GM21723 (cell line): Measurements from ENCODE around the gene KCNN2.
A peak's percentile ranks its signal among the peaks of the same experiment; 100 is the strongest.

Experiments
- ATAC-seq: cut with Tn5 transposase; IDR thresholded peaks from one replicate; pipeline ENCODE4 v1.9.1; 2021; ENCODE audit warnings: mild to moderate bottlenecking, moderate library complexity; ENCODE audit not compliant: unreplicated experiment

Gene KCNN2

DNA sequence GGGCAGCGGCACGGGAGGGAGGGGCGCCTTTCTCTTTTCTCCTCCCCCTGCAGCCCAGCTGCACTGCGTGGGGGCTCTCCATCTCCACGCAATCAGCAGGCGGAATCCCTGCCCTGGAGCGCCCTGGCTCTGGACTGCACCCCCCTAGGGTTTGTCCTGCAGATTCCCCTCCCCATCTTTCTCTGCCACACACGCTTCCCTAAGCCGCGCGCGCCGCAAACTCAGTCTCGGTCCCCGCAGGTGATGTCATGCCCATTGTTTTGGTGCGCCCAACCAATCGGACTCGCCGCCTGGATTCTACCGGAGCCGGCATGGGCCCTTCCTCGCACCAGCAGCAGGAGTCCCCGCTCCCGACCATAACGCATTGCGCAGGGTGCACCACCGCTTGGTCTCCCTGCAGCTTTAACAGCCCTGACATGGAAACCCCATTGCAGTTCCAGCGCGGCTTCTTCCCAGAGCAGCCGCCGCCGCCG is at the start of gene KCNN2:
Gene KCNN2, plus strand, starts transcription at position 347 of the 473 bp plus-strand sequence. Its CDS starts 70 bp downstream, at position 417.
- peak; percentile 54 for ATAC-seq

DNA sequence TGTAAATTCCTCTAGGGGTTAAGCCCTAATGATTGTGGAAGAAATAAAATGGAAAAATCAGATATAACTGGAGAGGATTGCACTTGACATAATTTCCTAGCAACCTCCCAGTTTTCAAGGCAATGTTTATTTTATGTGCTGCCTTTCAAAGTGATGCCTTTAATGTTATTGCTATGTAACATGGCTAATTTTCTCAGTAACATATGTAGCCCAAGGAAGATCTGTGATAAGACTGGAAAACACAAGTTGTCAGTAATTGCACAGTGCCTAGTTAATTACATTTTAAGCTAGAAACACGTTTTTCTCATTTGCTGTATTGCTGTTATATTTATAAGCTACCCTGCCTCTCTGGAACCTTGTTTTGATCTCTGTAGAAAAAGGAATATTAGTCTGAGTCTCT is 49.2 kb upstream of the KCNN2 start:
- ATAC-seq = no peak

DNA sequence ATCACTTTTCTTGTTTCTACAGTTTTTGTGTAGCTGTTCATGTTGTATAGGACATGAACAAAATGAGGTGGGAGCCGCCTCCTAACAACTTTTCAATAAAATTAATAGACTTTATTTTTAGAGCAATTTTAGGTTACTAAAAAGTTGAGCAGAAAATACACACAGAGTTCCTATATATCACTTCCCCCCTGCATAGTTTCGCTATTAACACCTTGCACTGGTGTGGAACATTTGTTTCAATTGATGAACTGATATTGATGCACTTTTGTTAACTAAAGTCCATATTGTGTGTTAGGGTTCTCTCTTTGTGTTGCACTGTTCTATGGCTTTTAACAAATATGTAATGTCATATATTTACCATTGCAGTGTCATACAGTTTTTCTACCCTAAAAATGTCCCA is 47.8 kb upstream of the KCNN2 start:
- ATAC-seq = no peak

DNA sequence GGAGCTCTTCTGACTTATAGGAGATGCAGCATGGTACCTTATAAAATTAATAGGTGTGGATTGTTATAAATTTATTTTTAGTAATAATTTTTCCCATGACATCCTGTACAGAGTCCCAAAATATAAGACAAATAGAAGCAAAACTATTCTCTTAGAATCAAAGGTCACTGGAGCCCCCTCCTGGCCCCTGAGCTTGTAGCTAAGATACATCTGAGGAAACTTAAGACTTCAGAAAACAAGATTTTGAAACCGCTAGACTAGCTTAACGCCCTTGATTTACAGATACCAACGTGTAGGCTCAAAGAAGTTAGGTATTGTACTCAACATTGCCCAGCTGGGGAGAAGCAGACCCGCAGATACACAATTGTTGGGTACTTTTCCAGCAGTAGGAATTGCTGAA is 45.7 kb upstream of the KCNN2 start:
- no peak for ATAC-seq

DNA sequence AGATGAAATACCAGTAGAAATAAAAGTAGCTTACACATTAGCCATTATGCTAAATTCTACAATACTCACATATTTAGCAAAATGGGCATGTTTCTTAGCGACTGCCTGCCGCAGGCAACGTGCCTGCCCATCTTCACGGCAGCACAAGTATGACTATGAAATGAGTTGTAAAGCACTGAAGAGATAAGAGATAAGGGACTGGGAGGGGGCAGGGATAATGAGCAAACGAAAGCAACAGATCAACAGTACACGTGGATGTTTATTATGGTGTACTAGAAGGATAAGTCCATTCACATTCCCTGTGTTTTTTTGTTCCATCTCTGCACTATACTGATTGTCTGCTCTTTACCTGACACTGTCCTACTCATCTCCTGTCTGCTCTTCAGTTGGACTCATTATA is 44.1 kb upstream of the KCNN2 start:
- ATAC-seq = no peak

DNA sequence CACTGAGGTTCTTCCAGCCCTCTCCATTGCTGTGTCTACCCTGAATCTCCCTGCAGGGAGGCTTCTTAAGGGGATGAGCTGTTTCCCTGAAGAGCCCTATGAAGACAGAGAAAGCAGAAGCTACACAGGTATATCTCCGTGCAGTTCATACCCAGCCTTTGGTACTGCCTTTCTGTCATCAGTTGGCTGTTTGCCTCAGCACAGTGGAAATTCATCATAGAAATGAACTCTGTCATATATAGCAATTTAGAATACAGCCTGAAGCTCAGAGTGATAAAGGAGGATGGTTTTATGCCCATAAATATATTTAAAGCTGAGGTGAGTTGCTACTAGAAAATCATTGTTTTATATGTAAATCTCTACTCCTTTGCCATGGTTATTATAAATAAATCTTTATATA is 42.6 kb upstream of the KCNN2 start:
- ATAC-seq = no peak

DNA sequence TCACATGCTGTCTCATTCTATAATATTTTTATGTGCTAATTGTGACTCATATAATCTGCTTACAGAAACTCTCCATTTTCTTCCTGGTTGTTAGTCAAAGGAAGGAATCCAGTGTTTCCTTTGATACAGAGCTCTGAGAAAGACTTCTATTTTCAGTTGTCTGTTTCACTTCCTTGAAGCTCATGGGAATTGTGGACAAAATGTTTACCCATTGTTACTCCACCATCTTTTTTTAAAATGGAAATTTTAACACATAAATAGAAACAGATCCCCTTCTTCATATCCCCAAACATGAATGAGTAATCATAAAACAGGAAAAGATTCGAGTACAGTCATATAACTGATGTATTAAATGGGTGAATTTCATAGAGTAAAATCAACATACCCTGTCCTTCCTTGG is 42.0 kb upstream of the KCNN2 start:
- ATAC-seq = no peak

DNA sequence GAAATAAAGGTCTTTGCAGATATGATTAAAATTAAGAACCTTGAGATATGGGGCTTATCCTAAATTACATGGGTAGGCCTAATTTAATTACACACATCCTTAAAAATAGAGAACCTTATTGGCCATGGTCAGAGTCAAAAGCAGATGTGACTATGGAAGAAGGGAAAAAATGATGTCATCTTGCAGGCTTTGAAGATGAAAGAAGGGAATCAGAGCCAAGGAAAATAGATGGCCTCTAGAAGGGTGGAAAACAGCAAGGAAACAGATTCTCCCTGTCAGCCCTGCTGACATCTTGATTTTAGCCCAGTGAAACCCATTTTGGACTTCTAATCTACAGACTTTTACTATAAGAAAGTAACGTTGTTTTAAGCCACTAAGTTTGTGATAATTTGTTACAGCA is 37.6 kb upstream of the KCNN2 start:
- no peak for ATAC-seq

DNA sequence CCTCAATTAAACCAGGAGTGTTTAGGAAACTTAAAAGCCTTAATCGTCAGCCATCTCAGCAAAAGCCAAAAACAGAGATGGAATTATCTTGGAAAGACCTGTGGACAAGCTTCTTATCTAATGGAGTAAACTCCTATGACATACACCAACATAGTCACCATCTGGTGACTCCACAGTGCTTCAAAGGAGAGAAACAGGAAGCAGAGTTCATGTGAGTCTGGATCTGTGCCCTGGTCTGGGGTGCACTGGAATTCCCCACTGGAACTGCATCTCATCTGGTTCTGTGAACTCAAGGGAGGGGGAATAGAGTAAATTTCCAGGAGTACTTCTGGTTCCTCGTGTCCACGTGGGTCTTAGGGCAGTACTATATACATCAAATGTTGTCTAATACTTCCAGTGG is 36.3 kb upstream of the KCNN2 start:
- no peak for ATAC-seq

DNA sequence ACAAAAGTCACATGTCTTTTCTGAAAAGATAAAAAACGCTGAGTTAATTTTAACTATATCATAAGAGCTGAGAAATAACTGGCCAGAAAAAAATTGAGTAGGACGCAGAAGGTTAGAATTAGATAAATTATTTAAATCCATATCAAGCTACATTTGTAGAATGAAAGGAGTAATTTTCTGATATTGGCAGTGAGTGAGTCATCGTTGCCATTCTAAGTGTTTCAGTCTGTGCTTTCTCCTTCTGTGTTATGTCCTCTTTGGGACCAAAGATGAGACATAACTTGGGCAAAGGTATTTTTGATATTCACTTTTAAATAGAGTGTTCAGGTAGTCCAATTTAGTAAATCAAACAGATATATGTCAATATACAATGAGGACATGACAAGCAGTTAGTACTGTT is 34.4 kb upstream of the KCNN2 start:
- ATAC-seq = no peak

DNA sequence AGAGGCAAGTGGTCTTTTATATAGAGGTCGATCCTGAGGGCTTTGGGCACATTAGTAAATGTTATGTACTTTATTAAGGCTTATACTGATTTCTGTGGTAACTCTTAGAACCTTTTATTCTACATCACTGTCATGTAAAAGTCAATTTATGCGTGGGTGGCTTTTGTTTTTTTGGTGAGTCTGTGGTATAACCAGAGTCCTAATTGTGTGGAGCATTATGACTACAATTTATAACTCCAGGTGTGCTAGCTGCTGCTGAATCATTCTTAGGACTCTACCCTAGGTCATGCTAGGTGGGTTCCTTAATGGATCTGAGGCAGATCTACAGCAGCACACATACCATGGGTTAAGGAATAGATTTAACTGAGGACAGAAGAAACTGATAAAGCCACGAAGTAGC is 33.9 kb upstream of the KCNN2 start:
- ATAC-seq = no peak

DNA sequence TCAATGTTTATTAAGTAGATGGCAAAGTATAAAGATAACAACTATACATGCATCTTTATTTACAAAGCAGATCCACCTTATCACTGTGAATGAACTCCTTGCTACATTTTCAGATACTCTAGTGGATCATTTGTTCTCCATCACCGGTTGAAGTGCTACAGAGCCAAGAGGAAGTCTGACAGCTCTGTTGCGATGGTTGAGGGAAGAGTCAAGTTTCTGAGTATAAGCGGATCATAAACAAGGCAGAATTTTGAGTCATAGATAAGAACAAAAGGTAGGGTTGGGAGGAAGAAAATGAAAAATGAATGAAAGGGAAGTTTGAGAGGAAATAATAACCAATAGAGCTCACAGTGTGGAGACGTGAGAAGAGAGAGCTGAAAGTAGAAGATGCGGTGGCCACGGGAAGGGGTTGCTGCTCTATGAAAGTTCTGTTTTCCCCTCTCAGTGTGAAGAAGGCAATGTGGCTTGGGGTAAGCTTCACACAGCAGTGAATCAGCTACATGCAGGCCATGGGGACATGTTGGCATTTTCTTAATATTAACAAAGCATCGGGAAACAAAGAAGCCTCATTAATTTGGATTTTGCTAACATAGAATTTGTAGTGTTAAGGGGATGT is 30.8 kb upstream of the KCNN2 start:
- no peak for ATAC-seq

DNA sequence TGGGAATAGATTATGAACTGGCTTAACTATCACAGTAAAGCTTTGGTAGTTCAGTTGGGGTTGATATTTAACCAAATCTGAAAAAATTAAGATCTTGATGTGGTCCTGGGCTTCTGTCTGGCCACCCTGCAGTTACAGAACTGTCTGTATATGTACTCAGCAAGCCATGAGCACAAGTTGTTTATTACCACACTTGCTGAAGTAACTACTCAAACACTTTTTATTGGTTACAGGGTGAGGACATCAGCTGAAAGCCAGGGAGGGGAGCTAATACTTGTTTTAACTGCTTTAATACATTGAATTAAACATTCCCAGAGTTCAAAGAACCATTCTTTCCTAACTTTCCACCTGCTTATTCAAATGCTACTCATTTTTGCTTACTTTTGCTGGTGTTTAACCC is 29.4 kb upstream of the KCNN2 start:
- no peak for ATAC-seq

DNA sequence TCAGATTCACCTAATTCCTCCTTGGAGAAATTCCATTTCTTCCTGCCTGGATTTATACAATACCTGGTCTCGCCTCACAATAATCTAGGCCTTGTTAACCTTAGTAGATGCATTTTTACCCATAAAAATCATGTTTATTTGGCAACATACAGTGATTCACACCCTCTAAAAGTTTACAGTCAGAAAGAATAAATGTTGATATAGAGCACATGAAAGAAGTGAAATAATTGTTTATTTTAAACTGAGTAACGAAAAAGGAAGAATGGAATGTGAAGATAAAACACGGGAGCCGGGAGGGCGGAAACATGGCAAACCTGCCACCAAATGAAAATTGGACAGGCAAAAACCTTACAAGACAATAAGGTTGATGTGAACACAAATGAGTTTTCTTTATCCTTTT is 28.9 kb upstream of the KCNN2 start:
- ATAC-seq = no peak

DNA sequence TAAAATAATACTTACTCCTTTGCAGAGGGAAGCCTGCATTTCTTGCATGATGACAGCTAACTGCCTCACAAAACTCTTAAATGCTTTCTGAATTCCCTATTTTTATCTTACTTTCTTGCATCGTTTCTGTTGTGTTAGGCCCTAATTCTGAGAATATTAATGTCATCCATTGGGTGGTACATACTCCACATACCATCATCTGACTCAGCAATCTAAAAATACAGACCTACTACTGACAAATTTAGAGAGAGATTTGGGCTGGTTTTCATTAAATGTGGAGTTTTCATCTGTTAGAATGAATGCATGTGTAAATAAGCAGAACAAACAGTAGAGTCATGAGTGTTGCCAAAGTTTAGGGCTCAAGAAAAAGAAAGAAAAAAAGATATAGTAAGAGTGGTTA is 26.5 kb upstream of the KCNN2 start:
- no peak for ATAC-seq

DNA sequence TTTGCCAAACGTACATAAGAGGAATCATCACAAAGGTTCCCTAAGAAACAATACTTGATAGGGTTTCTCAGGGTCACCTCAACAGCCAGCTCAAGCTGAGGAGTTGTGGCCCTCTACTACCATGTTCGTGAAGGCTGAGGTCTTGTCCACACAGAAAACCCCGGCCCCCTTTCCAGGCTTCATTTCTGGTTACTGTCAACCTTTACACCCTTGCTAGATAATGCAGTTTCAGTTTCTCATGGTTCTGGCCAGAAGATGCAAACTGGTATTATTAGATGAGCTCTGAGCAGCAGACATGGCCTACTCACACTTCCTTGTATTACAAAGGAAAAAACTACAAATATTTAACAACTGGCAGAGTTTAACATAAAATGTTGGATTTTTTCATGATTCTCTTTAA is 22.8 kb upstream of the KCNN2 start:
- no peak for ATAC-seq

DNA sequence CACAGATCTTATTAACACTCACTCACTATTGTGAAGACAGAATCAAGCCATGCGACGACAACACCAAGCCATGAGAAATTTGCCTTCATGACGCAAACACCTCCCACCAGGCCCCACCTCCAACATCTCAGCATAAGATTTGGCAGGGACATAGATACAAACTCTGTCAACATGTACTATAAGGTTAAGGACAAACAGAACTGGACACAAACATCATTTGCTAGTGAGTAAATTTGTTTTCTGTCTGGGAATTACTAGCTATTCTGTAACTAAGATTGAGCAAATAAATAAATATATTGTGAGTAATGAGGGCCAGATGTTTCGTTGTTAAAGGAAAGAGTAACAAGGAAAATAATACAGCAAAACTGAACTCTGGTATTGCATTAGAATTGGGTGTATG is 15.7 kb upstream of the KCNN2 start:
- no peak for ATAC-seq

DNA sequence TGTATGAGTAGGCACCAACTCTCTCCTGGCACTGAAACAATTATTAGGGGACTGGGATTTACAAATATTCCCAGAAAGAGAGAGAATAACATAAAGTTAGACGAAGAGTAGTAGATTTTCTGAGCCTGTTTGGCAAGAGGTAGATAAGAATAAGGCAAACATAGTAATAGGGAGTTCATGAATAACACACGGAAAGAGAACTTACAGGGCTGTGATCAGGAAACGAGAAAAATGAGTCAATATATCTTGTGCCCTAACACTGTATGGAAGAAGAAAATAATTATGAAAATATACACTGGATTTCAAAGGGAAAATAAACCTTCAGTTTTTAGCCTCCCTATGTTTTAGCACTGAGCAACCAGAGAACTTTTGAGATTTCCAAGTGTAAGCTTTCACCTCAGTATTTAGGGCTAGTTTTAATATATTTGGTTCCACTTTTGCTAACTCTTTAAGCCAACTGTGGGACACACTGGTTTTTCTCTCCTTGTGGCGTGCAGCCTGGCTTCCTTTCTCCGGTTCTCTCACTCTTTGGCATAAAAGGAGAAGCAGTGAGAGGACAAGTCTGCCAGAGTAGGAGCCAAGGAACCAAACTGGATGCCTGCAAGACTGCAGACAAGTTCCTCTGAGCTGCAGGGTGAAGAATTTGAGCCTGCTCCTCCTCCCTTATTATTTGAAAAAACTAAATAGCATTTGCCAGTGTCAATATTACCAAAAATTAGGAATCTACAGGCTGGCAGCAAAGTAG is 6.6 kb upstream of the KCNN2 start:
- ATAC-seq = no peak

DNA sequence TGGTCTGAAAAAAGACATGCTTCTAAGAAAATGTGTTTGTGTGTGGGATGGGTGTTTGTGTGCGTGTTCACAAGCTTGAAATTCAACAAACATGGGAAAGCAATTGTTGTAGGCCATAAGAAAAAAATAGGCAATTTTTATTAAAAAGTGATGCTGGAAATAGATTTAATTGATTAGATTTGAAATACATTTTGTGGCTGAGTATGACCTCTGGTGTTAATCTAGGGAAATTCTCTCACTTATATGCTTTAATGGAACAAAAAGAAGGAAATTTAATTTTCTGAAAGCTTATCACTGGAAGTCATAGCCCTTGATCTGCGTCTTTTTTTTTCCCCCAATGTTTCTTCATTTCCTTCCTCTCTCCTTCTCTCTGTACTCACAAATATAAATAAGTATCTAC is 3.5 kb upstream of the KCNN2 start:
- no peak for ATAC-seq

DNA sequence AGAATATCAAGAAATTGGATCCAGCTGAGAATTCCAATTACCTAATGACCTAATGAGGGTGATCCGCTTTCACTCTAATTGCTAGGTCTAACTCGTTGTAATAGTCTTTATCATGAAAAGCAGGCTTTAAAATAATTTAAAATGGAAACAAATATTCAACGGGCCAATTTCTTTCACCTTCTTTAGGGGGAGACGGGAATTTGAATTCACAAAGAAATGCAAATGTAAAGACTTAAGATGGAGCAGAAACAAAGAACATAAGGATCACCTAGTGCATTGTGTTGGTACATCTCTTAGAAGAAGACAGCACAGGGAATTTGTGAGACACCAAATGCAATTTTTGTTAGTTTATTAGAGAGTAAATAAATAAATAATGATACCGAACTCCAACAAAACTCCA is 1.5 kb upstream of the KCNN2 start:
- ATAC-seq = no peak

DNA sequence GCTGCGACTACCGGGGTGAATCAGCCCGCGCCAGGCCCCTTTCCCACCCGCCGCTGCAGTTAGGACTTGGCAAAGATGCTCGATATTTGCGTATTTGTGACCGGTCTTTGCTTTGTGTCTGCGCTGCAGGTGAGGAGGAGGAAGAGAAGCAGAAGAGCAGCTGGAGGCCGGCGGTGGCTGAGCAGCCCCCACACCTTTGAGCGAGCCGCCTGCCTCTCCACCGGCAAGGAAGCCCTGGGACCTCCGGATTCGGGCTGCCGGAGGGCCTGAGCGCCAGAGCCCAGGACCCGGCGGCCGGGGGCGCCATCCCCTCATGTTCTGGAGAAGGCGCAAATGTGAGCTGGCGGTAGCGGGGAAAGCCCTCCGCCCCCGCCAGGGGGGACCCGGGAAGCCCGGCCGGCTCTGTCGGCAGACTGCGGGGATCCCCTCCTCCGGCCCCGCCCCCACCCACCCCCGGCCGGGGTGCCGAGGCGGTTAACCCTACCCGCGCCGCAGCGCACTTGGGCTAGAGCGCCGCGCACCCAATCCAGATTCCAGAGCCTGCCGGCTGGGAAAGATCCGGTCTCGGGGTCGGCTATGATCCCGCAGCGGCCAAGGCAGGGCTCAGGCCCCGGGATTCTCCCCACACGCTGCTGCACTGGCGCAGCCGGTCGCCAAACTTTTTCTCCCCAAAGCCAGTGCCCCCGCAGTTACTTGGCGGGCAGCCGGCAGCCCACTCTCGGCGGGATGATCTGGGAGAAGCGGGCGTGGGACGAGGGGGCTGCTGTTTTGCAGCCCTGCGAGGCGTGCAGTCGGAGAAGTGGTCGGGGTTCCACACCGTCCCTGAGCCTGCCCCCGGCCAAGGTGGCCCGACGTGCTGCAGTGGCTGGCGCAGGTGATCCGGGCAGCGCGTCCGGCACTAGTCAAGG is 800 bp upstream of the KCNN2 start:
- peak; percentile 49 for ATAC-seq
